ENCODE results near the gene NHERF1. TPM values are rescaled to one million over a fixed set of nuclear protein-coding genes. Genes with fewer than 3 reads are reported as not detected.

NHERF1 gene
- total and polyA plus RNA-seq, 2 of the 4 experiments (the other 2 are of a cell fraction) = 3.8 to 11.8 TPM

DNA sequence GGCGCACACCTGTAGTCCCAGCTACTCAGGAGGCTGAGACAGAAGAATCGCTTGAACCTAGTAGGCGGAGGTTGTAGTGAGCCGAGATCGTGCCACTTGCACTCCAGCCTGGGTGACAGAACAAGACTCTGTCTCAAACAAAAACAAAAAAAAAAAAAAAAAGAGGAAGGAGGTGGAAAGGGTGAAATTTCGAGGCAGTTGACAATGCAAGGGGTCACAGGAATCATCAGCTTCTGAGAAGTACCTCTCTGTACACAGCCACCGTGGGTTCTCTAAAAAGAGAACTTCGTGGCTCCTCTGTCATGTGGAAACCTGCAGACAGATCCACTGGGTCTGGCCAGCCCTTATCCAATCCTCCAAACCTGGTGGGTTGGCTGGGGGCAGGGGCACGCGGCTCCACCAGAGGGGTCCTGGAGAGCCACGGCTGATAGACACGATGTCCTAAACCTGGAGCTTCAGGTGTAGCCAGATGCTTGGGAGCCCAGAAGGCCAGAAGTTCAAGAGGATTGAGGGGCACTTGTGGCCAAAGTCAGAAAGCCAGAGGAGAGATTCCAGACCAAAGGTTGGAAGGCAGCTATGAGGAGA lies 35.2 kb upstream of the NHERF1 start:
- TF ChIP-seq FOS (IDR thresholded peaks at IDR 0.05; ENCODE audit: low read depth, low read length) (no peak), BHLHE40 (IDR thresholded peaks at IDR 0.05; ENCODE audit: low read depth, low read length) (no peak), RCOR1 (IDR thresholded peaks at IDR 0.05; ENCODE audit: insufficient replicate concordance, low read length) (no peak), POLR2A (IDR thresholded peaks at IDR 0.05; ENCODE audit: low read depth, low read length) (no peak), MAZ (IDR thresholded peaks at IDR 0.05; ENCODE audit: borderline replicate concordance, low read depth, low read length) (no peak), MAFK (IDR thresholded peaks at IDR 0.05; ENCODE audit: low read depth, low read length) (no peak), CTCF (conservative IDR thresholded peaks at IDR 0.05; ENCODE audit: low read depth, low read length) (no peak), NFE2L2 (IDR thresholded peaks at IDR 0.05; ENCODE audit: low read depth, low read length) (no peak), RFX5 (IDR thresholded peaks at IDR 0.05; ENCODE audit: low read depth, low read length) (no peak), SMC3 (IDR thresholded peaks at IDR 0.05; ENCODE audit: low read depth, low read length) (no peak), USF2 (IDR thresholded peaks at IDR 0.05; ENCODE audit: low read depth, low read length) (no peak), MXI1 (IDR thresholded peaks at IDR 0.05; ENCODE audit: borderline replicate concordance, low read depth, low read length) (no peak), CHD1 (IDR thresholded peaks at IDR 0.05; ENCODE audit: low read depth, low read length) (no peak), CEBPB (IDR thresholded peaks at IDR 0.05; ENCODE audit: low read depth, low read length) (no peak), RAD21 (IDR thresholded peaks at IDR 0.05; ENCODE audit: low read length) (no peak), ELK1 (IDR thresholded peaks at IDR 0.05; ENCODE audit: borderline replicate concordance, low read depth, low read length) (no peak)
- Histone ChIP-seq H2AFZ (replicated peaks; ENCODE audit: low read length, poor library complexity) (no peak overlapping the region), H3K4me2 (ENCODE audit: low read depth, low read length) (no peak overlapping the region), H3K18ac (ENCODE audit: low read depth, low read length) (no peak overlapping the region), H3K4me3 (ENCODE audit: insufficient read depth, low read depth, low read length) (no peak overlapping the region), H2AK9ac (replicated peaks; ENCODE audit: low read depth, low read length, poor library complexity) (no peak overlapping the region), H3K36me3 (ENCODE audit: control insufficient read depth, insufficient read depth, low read length) (no peaks in the 10 kb centered on the region), H2BK5ac (ENCODE audit: low read depth, low read length, poor library complexity, severe bottlenecking) (no peak overlapping the region), H3K9ac (ENCODE audit: low read depth, low read length) (no peak overlapping the region), H3K23ac (ENCODE audit: low read depth, low read length) (no peak overlapping the region), H2BK15ac (ENCODE audit: low read depth, low read length) (no peak overlapping the region), H4K5ac (ENCODE audit: low read depth, low read length) (no peak overlapping the region), H2BK120ac (ENCODE audit: low read depth, low read length) (no peak overlapping the region), H4K20me1 (ENCODE audit: insufficient read depth, low read length) (no peaks in the 10 kb centered on the region), H3K9me1 (ENCODE audit: insufficient read depth, low read length) (no peaks in the 10 kb centered on the region), H3K4me1 (ENCODE audit: control insufficient read depth, insufficient read depth, low read length) (no peaks in the 10 kb centered on the region), H3K56ac (ENCODE audit: extremely low read depth, insufficient read depth, low read length) (no peak overlapping the region), H3K27ac (ENCODE audit: insufficient read depth, low read length) (no peak overlapping the region), H3K9me3 (ENCODE audit: control insufficient read depth, insufficient read depth, low read length) (no peaks in the 10 kb centered on the region), H4K91ac (ENCODE audit: insufficient read depth, low read depth, low read length) (no peak overlapping the region), H3K14ac (replicated peaks; ENCODE audit: low read depth, low read length) (no peak overlapping the region), H3K79me1 (ENCODE audit: low read depth in 1 of 2, low read length in 2 of 2) (no peaks in the 10 kb centered on the region), H2BK20ac (ENCODE audit: low read depth, low read length) (no peak overlapping the region), H3K27me3 (ENCODE audit: control insufficient read depth, insufficient read depth, low read length) (peaks cover 1% of the 10 kb centered on the region), H2AK5ac (ENCODE audit: low read depth, low read length) (no peak overlapping the region), H3K4ac (ENCODE audit: low read depth, low read length) (no peak overlapping the region), H4K8ac (ENCODE audit: low read depth in 2 of 2, low read length in 2 of 2) (no peak overlapping the region)
- ChIA-PET CTCF (no interaction called here), POLR2A (ENCODE audit: unreplicated experiment) (no interaction called here)
- WGBS, 2 experiments (ENCODE audit: extremely low coverage in 2 of 2, insufficient read length in 1 of 2) = 73% methylated on average over 2 of the region's 12 CpGs; no CpG with 5 or more reads in 1 of the 2 experiments
- DNase-seq (no peak), ATAC-seq (ENCODE audit: low read depth) (no peak)
- dilution Hi-C loops (cut with HindIII; ENCODE audit: low sequenced_read_pairs, unreplicated experiment) = no loop called here
- BruUV-seq (replicated peaks) = no TSS peak
- in situ Hi-C loops (cut with MboI; ENCODE audit: low sequenced_read_pairs) = no loop called here
- intact Hi-C loops (cut with micrococcal nuclease) = no loop called here
